Suppressor macrophage (primary cell): Measurements from ENCODE around the gene EPRS1.
A peak's percentile ranks its signal among the peaks of the same experiment; 100 is the strongest.
"Not testable (repeated sequence)": the region's sequence is repeated elsewhere in the genome, so short reads cannot be mapped to it uniquely, and the experiment has no call there.

Source experiments
- DNase-seq, 4 experiments: peaks; one replicate each; pipeline ENCODE4 v3.0.0-alpha.2; 2020 to 2022

EPRS1 gene

DNA sequence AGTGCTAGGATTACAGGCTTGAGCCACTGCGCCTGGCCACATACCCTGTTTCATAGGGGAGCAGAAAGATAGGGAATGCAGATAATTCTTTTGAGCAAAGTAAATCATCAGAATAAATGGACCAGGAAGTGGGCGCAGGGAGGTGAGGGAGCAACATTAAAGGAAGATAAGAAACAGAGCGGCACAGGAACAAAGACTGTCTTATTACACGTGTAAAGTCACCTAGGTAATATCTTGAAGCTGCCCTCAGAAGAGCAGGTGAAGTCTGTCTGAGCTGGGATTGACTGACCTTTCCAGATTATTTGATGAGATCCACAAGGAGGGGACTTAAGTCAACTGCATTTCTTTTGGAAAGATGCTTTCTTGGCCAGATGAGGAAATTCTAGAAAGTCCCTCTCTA, 7.7 kb downstream of the EPRS1 start:
- no peak for DNase-seq

DNA sequence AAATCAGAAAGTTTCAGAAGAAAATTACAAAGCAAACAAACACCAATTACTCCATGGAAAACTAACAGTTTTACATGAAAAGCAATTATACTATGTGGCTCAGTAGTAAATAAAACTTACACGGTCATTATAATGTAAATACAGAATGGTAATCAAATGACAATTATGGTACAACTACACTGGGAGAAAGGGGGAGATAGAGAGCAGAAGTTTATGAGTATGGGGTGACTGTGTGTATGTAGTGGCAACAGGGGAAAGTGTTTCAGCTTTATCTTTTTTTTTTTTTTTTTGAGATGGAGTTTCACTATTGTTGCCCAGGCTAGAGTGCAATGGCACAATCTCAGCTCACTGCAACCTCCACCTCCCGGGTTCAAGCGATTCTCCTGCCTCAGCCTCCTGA, 8.5 kb downstream of the EPRS1 start:
- DNase-seq: not testable (repeated sequence)

DNA sequence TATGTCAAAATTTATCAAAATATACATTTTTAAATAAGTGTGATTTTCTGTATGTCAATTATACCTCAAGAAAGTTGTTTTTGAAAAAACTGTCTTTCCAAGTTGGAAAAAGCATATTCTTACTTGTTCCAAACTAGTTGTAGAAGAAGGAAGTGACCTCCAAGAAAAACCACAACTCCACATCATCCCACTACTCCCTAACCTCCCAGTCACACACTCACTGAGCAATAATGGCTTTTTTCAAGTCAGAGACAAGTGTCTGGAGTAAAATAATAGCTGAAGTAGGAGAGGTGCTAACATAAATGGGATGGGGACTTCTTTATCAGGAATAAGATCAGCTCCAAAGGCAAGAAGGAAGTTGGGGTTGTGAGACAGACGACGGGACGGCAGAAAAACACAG, 13.4 kb downstream of the EPRS1 start:
- DNase-seq: peak in 2 of 4 experiments; percentile 18 to 36

DNA sequence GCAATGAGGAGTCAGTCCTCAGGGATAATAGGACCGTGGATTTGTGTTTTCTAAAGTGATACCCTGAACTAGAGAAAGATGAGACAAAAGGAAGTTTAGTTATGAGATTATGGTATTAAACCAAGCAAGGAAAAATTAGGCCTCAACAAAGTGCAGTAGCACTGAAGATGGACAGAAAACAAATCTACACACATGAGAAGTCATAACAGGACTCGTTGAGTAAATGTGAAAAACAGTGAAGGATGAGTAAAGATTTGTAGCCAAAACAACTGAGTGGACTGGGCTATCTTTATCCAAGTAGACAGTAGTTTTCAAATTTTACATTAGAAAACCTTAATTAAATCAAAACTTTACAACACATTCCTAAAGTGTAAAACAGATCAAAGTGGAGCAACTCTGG, 15.0 kb downstream of the EPRS1 start:
- no peak for DNase-seq

DNA sequence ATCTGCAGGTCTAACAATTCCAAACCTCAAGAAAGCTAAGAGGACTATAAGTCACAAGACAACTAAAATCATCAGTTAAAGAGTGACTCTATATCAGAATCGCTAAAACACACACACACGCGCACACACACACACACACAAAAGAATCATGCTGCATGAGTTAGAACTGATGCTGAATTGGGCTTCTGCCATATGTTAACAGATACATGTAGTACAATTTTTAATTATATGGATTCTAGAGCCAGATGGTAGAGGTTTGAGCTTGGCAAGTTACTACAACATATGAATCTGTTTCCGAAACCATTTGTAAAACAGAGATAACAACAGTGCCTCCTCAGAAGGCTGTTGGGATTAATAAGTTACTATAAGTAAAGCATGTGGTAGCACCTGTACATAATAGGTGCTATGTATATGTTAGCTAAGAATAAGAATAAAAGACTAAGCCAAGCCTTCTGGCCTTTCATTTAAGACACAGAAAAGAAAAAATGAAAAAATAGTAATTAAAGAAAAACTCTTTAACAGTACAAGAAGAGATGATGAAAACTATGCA, 17.9 kb downstream of the EPRS1 start:
- DNase-seq: no peak

DNA sequence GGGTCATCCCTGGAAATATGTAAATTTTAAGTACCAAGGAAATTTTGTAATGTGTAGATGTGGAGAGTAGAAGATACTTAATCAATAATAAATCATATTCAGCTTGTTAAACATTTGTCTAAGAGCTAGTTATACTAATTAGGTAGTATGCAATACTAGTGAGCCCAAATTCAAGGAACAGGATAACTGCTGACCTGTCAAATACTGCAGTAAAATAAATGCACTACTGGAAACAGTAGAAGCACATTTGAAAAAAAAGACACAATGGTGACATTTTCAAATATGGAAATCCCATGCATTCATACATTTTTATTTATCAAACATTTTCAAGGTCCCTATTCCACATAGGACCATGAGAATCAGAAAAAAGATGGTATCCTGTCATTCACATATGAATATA, 27.2 kb downstream of the EPRS1 start:
- DNase-seq: no peak

DNA sequence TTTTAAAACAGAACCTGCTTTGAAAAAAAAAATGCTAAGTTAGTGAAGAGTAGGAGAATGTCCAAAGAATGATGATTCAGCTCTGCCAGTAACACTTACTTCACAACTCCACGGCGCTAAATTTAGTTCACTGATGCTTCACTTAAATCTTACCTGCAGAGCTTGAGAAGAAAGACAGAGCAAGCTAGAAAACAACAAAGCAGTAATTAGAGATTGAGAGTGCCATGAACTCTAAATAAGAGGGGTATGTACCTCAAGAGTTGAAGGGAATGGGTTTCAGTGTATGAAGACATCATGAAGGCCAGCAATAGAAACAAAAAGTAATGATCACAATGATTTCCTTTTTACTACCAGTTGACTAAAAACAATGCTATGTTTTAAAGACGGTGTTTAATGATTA, 32.8 kb downstream of the EPRS1 start:
- no peak for DNase-seq

DNA sequence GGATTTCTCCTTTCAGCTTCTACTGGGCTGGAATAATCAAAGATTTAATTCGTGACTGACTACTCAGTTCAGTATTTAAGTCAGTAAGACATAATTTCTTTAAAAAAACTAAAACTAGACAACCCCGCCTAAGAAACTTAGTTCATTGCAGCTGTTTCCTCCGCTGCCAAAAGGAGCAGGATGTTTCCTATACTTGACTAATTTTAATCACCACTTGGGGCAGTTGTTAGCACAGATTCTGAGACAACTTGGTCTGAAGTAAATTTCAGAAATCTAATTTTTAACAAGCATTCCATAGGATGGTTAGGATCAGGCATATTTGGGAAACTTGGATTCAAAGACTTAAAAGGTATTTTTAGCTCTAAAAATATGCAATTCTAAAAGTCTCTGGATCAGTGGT, 34.0 kb downstream of the EPRS1 start:
- no peak for DNase-seq

DNA sequence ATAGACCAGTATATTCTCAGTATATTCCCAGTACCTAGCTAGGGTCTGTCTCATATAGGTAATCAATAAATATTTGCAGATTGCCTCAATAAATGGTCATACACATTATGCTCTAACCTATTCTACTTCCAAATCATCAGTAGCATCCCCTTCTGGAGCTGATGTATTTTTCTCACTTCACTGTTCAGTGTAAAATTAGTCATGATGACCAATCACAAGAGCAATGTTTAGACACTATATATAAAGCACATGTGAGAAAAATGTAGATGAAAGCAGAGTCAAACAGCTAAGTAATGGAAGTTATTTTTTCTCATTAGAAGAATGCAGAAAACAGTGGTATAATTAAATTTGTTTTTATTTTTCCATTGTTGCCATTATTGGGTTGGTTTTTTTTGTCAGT, 34.7 kb downstream of the EPRS1 start:
- DNase-seq: no peak

DNA sequence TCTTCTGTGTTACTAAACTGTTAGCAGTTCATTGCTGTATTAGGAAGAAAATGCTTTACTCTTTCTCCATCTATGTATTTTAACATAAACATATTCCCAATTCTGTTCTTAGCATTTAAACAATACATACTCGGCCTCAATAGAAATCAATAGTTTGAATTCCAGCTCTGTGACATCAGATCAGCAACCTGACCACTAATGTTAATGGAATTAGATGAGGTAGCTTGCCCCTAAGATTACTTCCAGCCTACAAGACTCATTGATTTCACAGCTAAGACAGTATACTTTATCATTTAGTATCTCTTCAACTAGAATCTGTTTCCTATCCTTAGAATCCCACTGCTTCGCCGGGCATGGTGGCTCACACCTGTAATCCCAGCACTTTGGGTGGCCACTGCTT, 38.9 kb downstream of the EPRS1 start:
- no peak for DNase-seq

DNA sequence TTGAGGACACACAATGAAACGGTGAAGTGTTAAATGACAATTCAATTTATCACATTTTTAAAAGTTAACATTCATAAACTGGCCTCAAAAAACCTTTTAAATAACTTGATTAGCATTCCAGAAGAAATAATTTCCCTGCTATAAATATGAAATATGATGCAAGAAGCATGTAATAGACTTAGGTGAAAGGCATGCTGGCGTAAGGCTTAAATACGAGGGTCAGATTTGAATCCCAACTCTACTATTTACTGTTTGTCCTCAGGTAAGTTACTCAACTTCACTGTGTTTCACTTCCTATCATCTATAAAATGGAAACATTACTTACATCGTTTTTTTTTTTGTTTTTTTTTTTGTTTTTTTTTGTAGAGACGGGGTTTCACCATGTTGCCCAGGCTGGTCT, 40.8 kb downstream of the EPRS1 start:
- no peak for DNase-seq

DNA sequence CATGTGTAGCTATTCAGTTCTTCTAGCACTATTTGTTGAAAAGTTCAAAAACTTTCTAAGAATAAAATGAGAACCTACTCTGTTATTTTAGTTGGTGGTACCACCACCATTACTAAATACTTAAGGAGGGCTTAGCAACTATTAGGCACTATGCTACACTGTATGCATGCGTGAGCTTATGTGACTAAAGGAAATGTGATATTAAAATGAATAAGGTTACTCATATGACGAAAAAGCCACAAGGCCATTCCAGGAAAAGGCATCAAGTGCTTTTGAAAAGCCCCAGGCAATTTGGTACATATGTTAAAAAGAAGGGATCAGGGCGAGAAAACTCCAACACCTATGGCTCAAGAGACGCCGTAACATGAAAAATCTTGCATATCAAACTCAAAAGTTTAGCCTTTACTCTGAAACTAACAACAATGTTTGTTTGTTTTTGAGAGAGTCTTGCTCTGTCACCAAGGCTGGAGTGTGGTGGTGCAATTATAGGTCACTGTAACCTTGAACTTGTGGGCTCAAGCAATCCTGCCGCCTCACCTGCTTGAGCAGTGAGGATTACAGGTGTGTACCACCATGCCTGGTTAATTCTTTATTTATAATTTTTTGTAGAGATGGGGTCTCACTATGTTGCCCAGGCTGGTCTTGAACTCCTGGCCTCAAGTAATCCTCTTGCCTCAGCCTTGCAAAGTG, 42.5 kb downstream of the EPRS1 start:
- DNase-seq: no peak

DNA sequence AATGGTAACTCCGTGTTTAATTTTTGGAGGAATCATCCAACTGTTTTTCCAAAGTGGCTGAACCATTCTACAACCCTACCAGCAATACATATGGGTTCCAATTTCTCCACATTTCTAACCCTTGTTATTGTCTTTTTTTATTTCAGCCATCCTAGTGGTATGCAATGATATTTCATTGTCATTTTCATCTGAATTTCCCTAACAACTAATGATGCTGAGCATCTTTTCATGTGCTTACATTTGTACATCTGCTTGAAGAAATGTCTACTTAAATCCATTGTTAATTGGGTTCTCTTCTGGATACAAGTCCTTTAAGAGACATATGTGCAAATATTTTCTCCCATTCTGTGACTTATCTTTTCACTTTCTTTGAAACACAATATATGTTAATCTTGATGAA, 43.3 kb downstream of the EPRS1 start:
- no peak for DNase-seq

DNA sequence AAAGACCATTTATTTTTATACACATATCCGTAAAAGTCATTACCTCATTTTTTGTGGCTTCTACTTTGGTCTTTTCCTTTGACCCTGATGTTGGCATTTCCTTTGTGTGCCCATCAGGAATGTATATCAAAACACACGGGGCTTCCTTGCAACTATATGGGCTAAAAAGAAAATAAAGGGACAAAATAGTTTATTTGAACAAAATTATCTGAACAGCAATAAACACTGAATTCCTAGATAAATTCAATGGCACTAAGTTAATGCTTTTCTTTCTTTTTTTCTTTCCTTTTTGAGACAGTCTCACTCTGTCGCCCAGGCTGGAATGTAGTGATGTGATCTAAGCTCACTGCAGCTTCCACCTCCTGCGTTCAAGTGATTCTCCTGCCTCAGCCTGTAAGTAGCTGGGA, 45.2 kb downstream of the EPRS1 start:
- no peak for DNase-seq

DNA sequence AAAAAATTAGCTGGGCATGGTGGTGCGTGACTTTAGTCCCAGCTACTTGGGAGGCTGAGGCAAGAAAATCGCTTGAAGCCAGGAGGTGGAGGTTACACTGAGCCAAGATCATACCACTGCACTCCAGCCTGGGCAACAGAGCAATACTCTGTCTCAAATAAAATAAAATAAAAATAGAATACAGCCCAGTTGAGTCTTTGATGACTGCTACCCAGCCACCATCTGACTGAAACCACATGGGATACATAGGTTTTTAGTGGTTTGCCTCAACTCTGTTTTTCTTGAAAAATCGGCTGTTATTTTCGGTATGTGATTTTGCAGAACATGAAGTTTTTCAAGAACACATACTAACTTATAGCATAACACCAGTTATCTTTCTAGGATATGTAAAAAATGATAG, 46.5 kb downstream of the EPRS1 start:
- no peak for DNase-seq
